Stimulated activated CD4-positive, alpha-beta T cell treated with anti-CD3 and anti-CD28 coated beads, Interleukin-4, amount 100 ng/mL, for 1 hour (primary cell): Measurements from ENCODE around the gene SCYL1.

Experiments
- DNase-seq: peaks from one replicate; pipeline ENCODE4 v3.0.0-alpha.2; 2020

SCYL1 gene

GRCh38 chr11:65537620-65538231 is 12.8 kb downstream of the SCYL1 start:
- DNase-seq = no peak

- no peak for DNase-seq
Observed at GRCh38 chr11:65538232-65538914, 13.5 kb downstream of the SCYL1 start.

DNA sequence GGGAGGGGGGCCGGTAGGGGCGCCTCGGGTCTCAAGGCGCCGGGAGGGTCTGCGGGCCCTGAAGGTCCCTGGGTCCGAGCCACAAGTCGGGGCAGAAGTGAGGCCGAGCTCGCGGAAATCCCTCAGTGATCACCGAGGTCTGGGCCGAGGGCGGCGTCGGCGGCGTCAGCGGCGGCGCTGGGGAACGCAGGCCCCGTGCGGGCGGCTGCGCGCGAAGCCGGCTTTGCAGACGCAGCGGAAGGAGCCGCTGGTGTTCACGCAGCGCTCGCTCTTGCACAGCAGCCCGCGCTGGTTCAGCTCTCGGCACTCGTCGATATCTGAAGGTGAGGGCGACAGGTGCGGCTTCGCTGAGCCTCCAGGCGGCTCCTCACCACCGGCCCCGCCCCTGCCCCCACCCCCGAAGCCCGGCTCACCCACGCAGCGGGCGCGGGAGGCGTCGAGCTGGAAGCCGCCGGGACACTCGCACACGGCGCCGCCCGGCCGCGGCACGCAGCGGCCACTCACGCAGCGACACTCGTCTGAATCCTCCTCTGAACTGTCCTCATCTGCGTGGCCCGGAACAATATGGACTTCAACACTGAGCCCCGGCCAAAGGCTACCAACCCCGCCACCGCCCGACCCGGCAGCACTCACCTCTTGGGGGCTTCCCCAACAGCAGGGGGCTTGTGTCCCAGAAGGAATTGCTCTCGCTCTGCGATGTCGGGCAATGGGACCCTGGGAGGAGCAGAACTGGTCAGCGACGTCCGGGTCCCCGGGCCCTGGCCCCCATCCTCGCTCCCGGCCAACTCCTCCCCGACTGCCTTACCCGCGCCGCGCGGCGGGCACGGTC is 14.2 kb downstream of the SCYL1 start:
- DNase-seq = no peak

DNA sequence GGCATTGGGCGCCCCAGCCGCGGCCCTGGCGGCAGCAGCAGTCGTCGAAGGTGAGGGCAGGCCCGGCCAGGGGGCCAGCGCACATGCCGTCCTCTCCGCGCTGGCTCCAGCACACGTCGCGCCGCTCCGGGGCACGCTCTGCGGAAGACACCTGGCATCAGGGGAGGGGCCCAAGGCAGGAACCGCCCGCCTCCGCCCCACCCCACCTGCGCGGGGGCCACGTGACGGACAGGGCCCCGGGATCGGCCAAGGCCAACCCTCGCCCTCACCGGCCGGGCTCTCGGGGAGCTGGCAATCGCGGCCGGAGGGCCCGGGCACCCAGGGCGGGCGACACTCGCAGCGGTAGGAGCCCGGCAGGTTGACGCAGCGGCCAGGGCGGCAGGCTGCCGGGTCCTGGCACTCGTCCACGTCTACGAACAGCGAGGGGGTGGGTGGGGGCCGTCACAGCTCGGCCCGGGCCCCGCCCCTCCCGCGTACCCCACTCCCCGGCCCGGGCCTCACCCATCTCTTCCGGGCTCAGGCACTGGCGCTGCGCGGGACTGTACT is 14.9 kb downstream of the SCYL1 start:
- DNase-seq = no peak

DNA sequence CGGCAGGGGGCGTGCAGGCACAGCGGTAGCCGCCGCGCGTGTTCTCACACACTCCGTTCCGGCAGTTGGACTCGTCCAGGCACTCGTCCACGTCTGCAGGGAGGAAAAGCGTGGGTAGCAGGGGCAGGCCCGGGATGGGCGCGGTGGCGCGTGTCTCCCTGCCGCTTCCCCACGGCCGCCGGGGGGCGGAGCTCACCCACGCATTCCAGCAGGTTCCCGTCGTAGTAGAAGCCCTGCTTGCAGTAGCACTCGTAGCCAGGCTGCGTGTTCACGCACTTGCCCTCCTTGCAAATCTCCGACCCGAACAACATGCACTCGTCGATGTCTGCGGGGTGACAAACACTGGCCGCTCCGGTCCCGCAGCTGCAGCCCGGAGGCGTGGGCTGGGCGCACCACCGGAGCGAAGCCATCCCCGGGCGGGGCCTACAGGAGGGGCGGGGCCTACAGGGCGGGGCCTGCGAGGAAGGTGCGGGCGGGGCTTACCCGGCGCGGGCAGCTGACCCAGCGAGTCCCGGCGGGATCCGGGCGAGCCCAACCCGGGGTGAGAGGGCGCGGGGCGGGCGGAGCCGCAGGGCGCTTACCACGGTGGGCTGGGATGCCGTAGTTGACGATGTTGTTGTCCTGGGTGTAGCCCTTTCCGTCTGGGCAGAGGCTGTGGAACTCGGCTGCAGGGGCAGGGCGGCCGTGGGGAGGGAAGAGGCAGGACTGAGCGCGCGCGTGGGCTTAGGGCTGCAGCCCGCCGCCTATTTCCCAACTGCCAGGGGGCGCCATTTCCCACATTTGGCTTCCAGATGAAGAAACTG is 15.6 kb downstream of the SCYL1 start:
- DNase-seq = peak; percentile 84

DNA sequence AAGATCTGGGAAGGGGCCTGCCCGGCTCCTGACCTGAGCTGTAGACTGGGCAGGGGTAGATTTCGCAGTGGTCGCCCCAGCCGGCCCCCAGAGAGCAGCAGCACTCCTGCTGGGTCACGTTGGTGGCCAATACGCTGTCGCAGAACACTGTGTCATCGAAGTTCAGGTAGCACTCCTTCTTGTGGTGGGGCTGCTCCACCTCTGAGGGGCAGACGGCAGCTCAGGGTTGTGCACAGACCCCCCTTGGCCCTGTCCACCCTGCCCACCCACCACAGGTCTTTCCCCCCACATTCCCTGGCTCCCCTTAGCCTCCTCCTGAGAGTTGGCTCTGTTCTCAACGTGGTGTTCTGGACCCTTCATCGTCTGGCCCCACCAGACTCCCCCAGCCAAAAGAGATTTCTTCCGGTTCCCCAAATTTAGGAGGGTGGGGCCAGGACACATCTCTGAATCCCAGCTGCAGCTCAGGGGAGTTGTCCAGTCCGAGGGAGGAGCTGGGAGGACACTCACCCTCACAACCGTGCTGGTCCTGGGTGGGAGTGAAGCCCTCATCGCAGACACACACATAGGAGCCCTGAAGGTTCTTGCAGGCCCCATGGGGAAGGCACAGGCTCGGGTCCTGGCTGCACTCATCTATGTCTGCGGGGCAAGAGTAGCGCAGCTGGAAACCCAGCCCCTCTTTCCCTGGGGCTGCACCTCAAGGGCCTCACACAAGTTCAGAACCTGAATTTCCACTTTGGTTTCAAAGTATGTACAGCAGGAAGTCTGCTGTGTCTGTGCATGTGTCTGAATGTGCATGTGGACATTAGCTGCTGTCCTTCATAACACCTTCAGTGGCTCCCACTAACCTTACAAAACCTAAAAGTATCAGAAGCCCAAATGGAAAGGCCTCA is 16.5 kb downstream of the SCYL1 start:
- DNase-seq = no peak

DNA sequence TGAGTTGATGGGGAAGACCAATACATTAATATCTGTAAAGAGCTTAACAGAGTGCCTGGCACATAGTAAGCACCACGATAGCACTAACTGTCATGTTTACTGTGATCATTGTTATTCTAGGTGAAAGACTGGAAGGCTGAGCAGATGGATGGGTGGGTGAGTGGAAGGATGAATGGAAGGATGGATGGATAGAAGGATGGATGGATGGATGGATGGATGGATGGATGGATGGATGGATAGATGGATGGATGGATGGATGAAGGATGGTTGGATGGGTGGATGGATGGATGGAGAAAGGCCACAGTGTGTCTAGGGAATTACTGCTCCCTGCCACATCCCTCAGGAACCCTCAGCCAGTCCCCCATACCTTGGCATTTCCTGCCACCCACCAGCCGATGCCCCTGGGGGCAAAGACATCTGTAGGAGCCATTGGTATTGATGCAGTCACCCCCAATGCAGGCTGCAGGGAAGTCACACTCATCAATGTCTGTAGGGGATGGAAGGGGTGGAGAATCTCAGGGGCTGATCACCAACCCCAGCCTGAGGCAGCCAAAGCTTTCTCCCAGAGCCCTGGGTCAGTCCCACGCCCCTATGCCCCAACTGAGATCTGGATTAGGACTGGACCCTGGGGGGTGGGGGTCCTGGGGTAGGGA is 18.0 kb downstream of the SCYL1 start:
- DNase-seq = no peak

GRCh38 chr11:65545853-65546216 is 21.0 kb downstream of the SCYL1 start:
- no peak for DNase-seq

DNA sequence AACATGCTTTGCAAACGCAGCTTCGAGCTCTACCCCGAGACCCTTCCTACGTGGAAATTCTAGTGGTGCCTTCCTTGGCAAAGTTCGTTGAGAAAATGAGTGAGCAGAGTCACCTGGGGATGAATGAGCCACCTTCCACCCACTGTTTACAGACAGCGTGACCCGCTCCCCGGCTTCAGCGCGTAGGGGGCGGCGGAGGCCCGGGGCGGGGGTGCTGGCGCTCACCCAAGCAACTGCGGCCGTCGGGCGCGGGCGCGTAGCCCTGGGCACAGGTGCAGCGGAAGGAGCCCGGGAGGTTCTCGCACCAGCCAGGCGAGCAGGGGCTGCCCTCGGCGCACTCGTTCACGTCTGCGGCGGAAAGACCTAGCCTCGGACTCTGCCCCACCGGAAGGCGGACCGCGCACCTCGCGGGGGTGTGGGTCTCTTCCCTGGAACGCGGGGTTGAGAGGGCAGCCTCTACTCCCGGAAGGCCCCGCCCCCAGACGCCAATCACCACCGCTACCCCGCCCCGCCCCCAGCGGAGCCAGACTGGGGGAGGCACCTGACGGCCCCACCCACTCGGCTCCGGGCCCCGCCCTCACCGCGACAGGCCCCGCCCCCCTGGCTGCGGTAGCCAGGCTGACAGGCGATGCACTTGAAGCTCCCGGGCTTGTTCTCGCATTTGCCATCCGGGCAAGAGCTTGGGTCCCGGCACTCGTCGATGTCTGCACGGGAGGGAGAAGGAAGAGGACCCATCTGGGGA is 21.5 kb downstream of the SCYL1 start:
- DNase-seq = peak; percentile 99

DNA sequence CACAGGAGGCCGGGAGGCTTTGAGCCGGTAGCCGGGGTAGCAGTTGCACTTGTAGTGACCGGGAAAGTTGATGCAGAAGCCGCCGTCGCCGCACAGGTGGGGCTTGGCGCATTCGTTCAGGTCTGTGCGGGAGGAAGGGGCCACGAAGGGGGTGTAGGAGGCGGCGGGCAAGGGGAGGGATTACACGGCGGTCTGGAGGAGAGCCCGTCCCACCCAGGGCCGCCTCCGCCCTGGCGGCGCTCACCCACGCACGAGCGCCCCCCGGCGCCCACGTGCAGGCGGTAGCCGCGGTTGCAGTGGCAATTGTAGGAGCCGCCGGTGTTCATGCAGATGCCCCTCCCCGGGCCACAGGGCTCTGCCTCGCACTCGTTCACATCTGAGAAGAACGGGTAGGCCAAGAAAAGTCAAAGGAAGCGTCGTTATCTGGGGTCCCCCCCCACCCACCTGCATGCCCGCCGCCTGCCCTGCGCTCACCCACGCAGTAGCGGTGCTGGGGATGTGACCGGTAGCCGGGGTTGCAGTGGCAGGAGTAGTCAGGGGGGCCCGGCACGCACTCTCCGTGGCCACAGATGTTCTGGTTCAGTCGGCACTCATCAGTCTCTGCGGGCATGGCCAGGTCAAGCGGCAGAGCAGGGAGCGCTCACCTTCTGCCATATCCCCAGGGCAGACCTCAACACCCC is 22.7 kb downstream of the SCYL1 start:
- DNase-seq = no peak

GRCh38 chr11:65548395-65548794 is 23.5 kb downstream of the SCYL1 start:
- DNase-seq = no peak

GRCh38 chr11:65549096-65549495 is 24.2 kb downstream of the SCYL1 start:
- no peak for DNase-seq

- peak; percentile 57 for DNase-seq
Observed at GRCh38 chr11:65551572-65552387, 26.9 kb downstream of the SCYL1 start.

DNA sequence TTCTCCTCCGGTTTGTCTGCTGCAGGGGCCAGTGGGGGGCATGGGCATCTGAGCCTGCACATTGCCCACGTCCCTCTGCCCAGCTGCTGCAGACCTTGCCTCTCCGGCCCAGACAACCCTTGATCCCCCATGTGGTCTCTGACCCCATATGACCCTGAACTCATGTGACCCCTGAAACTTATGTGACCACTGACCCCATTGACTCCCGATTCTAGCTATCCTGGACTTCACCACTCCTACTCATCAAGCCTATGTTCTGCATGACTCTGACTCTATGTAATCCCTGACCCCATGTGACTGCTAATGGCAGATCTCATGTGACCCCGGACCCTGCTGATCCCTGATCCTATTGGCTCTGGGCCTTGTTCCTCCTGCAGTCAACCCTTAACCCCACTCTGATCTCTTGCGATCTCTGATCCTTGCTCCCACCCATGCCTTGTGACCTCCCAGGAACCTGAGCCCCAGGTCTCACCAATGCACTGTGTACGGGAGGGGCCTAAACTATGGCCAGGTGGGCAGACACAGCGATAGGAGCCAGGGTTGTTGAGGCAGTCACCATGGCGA is 27.6 kb downstream of the SCYL1 start:
- no peak for DNase-seq

DNA sequence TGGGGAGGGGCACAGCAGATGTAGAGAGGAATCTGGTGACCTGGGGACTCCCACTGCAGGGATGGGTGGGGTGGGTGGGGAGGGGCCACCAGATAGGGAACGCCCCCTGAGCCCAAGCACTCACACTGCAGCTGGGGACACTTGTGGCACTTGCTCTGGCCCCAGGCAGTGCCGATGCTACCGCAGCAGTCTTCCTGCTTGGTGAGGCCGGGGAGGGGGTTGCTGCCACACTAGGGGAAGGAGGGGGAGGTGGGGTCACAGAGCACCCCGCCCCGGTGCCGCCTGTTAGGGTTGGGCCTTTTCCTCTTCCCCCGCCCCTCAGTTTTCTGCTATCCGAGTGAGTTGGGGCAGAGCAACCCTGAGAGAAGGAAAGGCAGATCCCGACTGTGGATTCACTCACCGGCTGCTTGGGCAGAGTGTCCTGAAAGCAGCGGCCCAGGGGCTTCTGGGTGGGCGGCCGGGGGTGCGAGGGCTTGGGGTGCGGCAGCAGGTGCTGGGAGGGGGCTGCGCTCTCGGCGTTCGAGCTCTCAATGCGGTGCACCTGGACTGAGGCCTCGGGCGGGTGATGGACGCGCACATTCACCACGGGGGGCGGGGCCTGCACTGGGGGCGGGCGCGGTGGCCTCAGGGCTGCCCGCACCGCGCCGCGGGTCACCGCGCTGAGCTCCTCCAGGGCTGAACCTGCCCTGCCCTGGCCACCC is 28.6 kb downstream of the SCYL1 start:
- DNase-seq = peak; percentile 61

DNA sequence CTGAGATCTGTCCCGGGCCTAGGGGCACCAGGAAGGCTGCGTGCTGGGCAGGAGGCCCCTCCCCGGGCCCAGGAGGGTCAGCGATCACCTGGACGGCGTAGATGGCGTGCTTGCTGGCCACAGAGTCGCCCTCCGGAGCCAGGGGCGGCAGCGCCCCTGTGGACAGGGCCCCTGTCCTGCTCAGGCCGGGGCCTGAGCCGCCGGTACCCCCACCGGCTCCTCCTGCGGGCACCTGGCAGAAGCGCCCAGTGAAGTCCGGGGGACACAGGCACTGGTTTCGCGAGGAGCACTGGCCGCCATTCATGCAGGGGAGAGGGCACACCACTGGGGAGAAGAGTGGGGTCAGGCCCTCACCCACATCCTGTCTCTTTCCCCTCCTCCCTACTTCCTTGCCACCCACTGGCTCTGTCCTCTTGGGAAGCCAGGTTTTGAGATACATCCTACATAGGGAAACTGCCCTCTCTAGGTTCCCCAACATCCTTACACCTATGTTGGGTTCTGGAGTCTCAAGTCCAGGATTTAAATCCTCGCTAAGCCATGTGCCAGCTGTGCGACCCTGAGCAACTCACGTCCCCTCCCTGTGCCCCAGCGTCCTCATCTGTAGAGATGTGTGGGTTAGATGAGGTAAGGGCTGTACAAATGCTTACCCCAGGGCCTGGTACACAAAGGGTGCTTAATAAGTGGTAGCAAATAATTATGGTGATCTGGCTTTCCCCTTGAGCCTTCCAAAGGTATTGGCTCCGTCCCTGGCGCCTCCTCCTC is 29.4 kb downstream of the SCYL1 start:
- DNase-seq = no peak

GRCh38 chr11:65554842-65555430 is 30.1 kb downstream of the SCYL1 start:
- DNase-seq = no peak
